ENCODE measurements around the gene GLI3. TPM values are rescaled to one million over a fixed set of nuclear protein-coding genes. Genes with fewer than 3 reads are reported as not detected.

The GLI3 gene
- total and polyA plus RNA-seq, 2 of the 8 experiments (the other 6 are each of a cell fraction or from before 2014, with no cell fraction given), result 8.0 to 31.1 TPM

DNA sequence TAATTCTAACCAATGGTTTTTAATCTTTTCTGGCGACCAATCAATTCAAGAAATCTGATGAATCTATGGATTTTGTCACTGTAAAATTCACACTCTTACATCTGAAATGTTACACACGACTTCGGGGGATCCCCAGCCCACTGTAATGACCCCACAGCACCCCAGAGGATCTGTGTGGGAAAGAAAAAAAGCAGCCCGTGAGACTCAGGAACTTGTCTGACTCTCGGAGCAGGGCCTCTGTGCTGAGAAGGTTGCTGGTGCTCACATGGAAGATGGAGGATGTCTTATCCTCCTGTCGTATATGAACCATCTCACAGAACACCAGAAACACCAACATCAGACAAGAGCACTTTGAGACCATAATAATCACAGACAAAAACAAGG lies 305.8 kb downstream of the GLI3 start (continued):
- TF ChIP-seq, protein P1, sequence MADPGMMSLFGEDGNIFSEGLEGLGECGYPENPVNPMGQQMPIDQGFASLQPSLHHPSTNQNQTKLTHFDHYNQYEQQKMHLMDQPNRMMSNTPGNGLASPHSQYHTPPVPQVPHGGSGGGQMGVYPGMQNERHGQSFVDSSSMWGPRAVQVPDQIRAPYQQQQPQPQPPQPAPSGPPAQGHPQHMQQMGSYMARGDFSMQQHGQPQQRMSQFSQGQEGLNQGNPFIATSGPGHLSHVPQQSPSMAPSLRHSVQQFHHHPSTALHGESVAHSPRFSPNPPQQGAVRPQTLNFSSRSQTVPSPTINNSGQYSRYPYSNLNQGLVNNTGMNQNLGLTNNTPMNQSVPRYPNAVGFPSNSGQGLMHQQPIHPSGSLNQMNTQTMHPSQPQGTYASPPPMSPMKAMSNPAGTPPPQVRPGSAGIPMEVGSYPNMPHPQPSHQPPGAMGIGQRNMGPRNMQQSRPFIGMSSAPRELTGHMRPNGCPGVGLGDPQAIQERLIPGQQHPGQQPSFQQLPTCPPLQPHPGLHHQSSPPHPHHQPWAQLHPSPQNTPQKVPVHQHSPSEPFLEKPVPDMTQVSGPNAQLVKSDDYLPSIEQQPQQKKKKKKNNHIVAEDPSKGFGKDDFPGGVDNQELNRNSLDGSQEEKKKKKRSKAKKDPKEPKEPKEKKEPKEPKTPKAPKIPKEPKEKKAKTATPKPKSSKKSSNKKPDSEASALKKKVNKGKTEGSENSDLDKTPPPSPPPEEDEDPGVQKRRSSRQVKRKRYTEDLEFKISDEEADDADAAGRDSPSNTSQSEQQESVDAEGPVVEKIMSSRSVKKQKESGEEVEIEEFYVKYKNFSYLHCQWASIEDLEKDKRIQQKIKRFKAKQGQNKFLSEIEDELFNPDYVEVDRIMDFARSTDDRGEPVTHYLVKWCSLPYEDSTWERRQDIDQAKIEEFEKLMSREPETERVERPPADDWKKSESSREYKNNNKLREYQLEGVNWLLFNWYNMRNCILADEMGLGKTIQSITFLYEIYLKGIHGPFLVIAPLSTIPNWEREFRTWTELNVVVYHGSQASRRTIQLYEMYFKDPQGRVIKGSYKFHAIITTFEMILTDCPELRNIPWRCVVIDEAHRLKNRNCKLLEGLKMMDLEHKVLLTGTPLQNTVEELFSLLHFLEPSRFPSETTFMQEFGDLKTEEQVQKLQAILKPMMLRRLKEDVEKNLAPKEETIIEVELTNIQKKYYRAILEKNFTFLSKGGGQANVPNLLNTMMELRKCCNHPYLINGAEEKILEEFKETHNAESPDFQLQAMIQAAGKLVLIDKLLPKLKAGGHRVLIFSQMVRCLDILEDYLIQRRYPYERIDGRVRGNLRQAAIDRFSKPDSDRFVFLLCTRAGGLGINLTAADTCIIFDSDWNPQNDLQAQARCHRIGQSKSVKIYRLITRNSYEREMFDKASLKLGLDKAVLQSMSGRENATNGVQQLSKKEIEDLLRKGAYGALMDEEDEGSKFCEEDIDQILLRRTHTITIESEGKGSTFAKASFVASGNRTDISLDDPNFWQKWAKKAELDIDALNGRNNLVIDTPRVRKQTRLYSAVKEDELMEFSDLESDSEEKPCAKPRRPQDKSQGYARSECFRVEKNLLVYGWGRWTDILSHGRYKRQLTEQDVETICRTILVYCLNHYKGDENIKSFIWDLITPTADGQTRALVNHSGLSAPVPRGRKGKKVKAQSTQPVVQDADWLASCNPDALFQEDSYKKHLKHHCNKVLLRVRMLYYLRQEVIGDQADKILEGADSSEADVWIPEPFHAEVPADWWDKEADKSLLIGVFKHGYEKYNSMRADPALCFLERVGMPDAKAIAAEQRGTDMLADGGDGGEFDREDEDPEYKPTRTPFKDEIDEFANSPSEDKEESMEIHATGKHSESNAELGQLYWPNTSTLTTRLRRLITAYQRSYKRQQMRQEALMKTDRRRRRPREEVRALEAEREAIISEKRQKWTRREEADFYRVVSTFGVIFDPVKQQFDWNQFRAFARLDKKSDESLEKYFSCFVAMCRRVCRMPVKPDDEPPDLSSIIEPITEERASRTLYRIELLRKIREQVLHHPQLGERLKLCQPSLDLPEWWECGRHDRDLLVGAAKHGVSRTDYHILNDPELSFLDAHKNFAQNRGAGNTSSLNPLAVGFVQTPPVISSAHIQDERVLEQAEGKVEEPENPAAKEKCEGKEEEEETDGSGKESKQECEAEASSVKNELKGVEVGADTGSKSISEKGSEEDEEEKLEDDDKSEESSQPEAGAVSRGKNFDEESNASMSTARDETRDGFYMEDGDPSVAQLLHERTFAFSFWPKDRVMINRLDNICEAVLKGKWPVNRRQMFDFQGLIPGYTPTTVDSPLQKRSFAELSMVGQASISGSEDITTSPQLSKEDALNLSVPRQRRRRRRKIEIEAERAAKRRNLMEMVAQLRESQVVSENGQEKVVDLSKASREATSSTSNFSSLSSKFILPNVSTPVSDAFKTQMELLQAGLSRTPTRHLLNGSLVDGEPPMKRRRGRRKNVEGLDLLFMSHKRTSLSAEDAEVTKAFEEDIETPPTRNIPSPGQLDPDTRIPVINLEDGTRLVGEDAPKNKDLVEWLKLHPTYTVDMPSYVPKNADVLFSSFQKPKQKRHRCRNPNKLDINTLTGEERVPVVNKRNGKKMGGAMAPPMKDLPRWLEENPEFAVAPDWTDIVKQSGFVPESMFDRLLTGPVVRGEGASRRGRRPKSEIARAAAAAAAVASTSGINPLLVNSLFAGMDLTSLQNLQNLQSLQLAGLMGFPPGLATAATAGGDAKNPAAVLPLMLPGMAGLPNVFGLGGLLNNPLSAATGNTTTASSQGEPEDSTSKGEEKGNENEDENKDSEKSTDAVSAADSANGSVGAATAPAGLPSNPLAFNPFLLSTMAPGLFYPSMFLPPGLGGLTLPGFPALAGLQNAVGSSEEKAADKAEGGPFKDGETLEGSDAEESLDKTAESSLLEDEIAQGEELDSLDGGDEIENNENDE (IDR thresholded peaks at IDR 0.05; ENCODE audit: insufficient replicate concordance, low read length), result no peak
- TF ChIP-seq CEBPB (IDR thresholded peaks at IDR 0.05; ENCODE audit: low read depth, low read length) (no peak), PHF8 (conservative IDR thresholded peaks at IDR 0.05; ENCODE audit: low read depth, low read length) (no peak), POLR2AphosphoS5 (IDR thresholded peaks at IDR 0.05; ENCODE audit: low read depth, low read length) (no peak), SIX5 (IDR thresholded peaks at IDR 0.05; ENCODE audit: low read depth, low read length) (no peak), SP1 (IDR thresholded peaks at IDR 0.05; ENCODE audit: low read depth, low read length) (no peak), POU5F1 (IDR thresholded peaks at IDR 0.05; ENCODE audit: low read depth, low read length) (no peak), POLR2A (IDR thresholded peaks at IDR 0.05; ENCODE audit: control extremely low read depth in 1 of 2, low read depth in 2 of 2, low read length in 2 of 2) (no peak), MAFK (IDR thresholded peaks at IDR 0.05; ENCODE audit: low read depth, low read length) (no peak), RBBP5 (IDR thresholded peaks at IDR 0.05; ENCODE audit: borderline replicate concordance, low read depth, low read length) (no peak)
- TF ChIP-seq, protein P2, sequence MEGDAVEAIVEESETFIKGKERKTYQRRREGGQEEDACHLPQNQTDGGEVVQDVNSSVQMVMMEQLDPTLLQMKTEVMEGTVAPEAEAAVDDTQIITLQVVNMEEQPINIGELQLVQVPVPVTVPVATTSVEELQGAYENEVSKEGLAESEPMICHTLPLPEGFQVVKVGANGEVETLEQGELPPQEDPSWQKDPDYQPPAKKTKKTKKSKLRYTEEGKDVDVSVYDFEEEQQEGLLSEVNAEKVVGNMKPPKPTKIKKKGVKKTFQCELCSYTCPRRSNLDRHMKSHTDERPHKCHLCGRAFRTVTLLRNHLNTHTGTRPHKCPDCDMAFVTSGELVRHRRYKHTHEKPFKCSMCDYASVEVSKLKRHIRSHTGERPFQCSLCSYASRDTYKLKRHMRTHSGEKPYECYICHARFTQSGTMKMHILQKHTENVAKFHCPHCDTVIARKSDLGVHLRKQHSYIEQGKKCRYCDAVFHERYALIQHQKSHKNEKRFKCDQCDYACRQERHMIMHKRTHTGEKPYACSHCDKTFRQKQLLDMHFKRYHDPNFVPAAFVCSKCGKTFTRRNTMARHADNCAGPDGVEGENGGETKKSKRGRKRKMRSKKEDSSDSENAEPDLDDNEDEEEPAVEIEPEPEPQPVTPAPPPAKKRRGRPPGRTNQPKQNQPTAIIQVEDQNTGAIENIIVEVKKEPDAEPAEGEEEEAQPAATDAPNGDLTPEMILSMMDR (IDR thresholded peaks at IDR 0.05; ENCODE audit: control extremely low read depth in 1 of 3, insufficient read depth in 1 of 3, low read depth in 1 of 3, low read length in 3 of 3), result no peak
